CD14-positive monocyte (primary cell): ENCODE measurements around the gene ACTRT2. TPM values are rescaled to one million over a fixed set of nuclear protein-coding genes. Genes with fewer than 3 reads are reported as not detected.

ENCODE experiments used
- DNase-seq, 3 donors: peaks; one replicate each; pipeline ENCODE4 v3.0.0-alpha.2; 2011 to 2022
- H2AFZ ChIP-seq: 2 replicates; pipeline ENCODE4 v1.6.0; 2012; ENCODE audit warnings: mild to moderate bottlenecking, low read depth, low read length, inconsistent platforms; ENCODE audit not compliant: insufficient read depth, poor library complexity, severe bottlenecking
- H3K27ac ChIP-seq, 2 donors: 1 replicate in 1 of 2; 2 replicates in 1 of 2; pipeline ENCODE4 v1.5.1; 2012 to 2013; ENCODE audit warnings: low read length in 2 of 2, control low read depth in 1 of 2, inconsistent platforms in 1 of 2, low read depth in 1 of 2, mild to moderate bottlenecking in 1 of 2
- H3K27me3 ChIP-seq, 2 donors: one replicate each; pipeline versions ENCODE4 v1.6.0 to v1.6.1; 2011 to 2013; ENCODE audit warnings: low read length in 2 of 2; ENCODE audit not compliant: control insufficient read depth in 2 of 2, insufficient read depth in 2 of 2
- H3K36me3 ChIP-seq, 2 donors: replicated peaks in 1 of 2; 1 replicate in 1 of 2; 2 replicates in 1 of 2; pipeline versions ENCODE4 v1.5.1 to v1.6.1; 2012 to 2013; ENCODE audit warnings: low read length in 2 of 2, control low read depth in 1 of 2, inconsistent platforms in 1 of 2, mild to moderate bottlenecking in 1 of 2; ENCODE audit not compliant: insufficient read depth in 2 of 2, control insufficient read depth in 1 of 2
- H3K4me1 ChIP-seq, 2 donors: 1 replicate in 1 of 2; 2 replicates in 1 of 2; pipeline versions ENCODE4 v1.5.1 to v1.6.1; 2012 to 2013; ENCODE audit warnings: low read length in 2 of 2, control low read depth in 1 of 2, inconsistent platforms in 1 of 2, mild to moderate bottlenecking in 1 of 2, moderate library complexity in 1 of 2; ENCODE audit not compliant: insufficient read depth in 2 of 2, control insufficient read depth in 1 of 2
- H3K4me2 ChIP-seq: replicated peaks from 2 replicates; pipeline ENCODE3; 2012; ENCODE audit warnings: low read length, moderate library complexity, mild to moderate bottlenecking; ENCODE audit not compliant: poor library complexity, severe bottlenecking; ENCODE audit errors: extremely low read depth
- H3K4me3 ChIP-seq, 3 experiments: fragments of 200-600 bp in 1 of 3; sonication (generic) in 1 of 3; replicated peaks in 1 of 3; 1 replicate in 2 of 3; 2 replicates in 1 of 3; pipeline ENCODE4 v1.5.1; 2011 to 2013; ENCODE audit warnings: low read length in 3 of 3, mild to moderate bottlenecking in 3 of 3, control low read depth in 2 of 3, low read depth in 2 of 3, inconsistent platforms in 1 of 3, moderate library complexity in 1 of 3
- H3K79me2 ChIP-seq: 2 replicates; pipeline ENCODE4 v1.6.0; 2012; ENCODE audit warnings: mild to moderate bottlenecking, control low read depth, inconsistent platforms, low read length, moderate library complexity; ENCODE audit not compliant: insufficient read depth
- H3K9ac ChIP-seq: 2 replicates; pipeline ENCODE4 v1.6.0; 2017; ENCODE audit warnings: low read length, mild to moderate bottlenecking; ENCODE audit not compliant: insufficient read depth, poor library complexity, severe bottlenecking
- H3K9me3 ChIP-seq, 2 donors: replicated peaks in 1 of 2; 1 replicate in 1 of 2; 2 replicates in 1 of 2; pipeline versions ENCODE4 v1.5.1 to v1.6.1; 2012 to 2013; ENCODE audit warnings: low read length in 2 of 2, control low read depth in 1 of 2; ENCODE audit not compliant: control insufficient read depth in 1 of 2, insufficient read depth in 1 of 2
- H4K20me1 ChIP-seq: 2 replicates; pipeline ENCODE4 v1.6.0; 2012; ENCODE audit warnings: mild to moderate bottlenecking, low read length, control low read depth, moderate library complexity; ENCODE audit not compliant: insufficient read depth
- H3K27ac Mint-ChIP-seq, 7 donors: one replicate each; pipeline ENCODE4 v1.8.0; 2020; ENCODE audit warnings: mild to moderate bottlenecking in 7 of 7, mixed read lengths in 7 of 7, moderate library complexity in 6 of 7, inconsistent platforms in 2 of 7
- H3K27me3 Mint-ChIP-seq, 3 donors: one replicate each; pipeline ENCODE4 v1.8.0; 2021 to 2022; ENCODE audit warnings: low read depth in 3 of 3, mild to moderate bottlenecking in 3 of 3, mixed read lengths in 3 of 3, moderate library complexity in 3 of 3, inconsistent platforms in 1 of 3
- H3K36me3 Mint-ChIP-seq, 2 donors: one replicate each; pipeline ENCODE4 v1.8.0; 2020; ENCODE audit warnings: mixed read lengths in 2 of 2, inconsistent platforms in 1 of 2, mild to moderate bottlenecking in 1 of 2
- H3K4me1 Mint-ChIP-seq: one replicate; pipeline ENCODE4 v1.8.0; 2020; ENCODE audit warnings: mild to moderate bottlenecking, mixed read lengths
- H3K4me3 Mint-ChIP-seq, 2 donors: one replicate each; pipeline ENCODE4 v1.8.0; 2020; ENCODE audit warnings: mild to moderate bottlenecking in 2 of 2, mixed read lengths in 2 of 2, moderate library complexity in 1 of 2
- H3K9me3 Mint-ChIP-seq, 7 donors: one replicate each; pipeline ENCODE4 v1.8.0; 2020 to 2022; ENCODE audit warnings: mixed read lengths in 7 of 7, mild to moderate bottlenecking in 6 of 7, moderate library complexity in 6 of 7, inconsistent platforms in 2 of 7
- CTCF ChIP-seq: fragments of 200-600 bp; IDR thresholded peaks from one replicate; pipeline ENCODE4 v1.8.0; 2022; ENCODE audit warnings: antibody characterized with exemption, mild to moderate bottlenecking
- WGBS: methylation state at CpG from one replicate; pipeline ENCODE4 v1.1.5; 2013; ENCODE audit warnings: missing lambda C conversion rate; ENCODE audit not compliant: insufficient coverage; 5-methylcytosine and 5-hydroxymethylcytosine counted together
- intact Hi-C, 2 donors: fragments of 100-400 bp; cut with micrococcal nuclease; formaldehyde crosslinking; loops; one replicate each; pipeline versions ENCODE4 v1.15.0 to v1.15.1; 2023
- polyA plus RNA-seq, 3 donors: library from polyadenylated mRNA; depleted of rRNA in 1 of 3; unstranded in 2 of 3; stranded (reverse) in 1 of 3; fragments of 300-500 nt in 2 of 3; fragments of >200 nt in 1 of 3; fragmentation: Illumina TruSeq in 2 of 3; gene quantifications; 1 replicate in 2 of 3; 2 replicates in 1 of 3; pipeline ENCODE4 v1.2.3, GENCODE V29; 2012 to 2021

Gene ACTRT2
- polyA plus RNA-seq, 3 donors, result not detected

GRCh38 chr1:3011127-3011526, 10.1 kb upstream of the ACTRT2 start:
- Mint-ChIP-seq H3K9me3 (peaks cover 19 to 41% (median 32%) of the 10 kb centered on the region in 7 donors), H3K4me1 (no peaks in the 10 kb centered on the region), H3K27ac (no peak overlapping the region), H3K27me3 (peaks cover 3 to 17% (median 7%) of the 10 kb centered on the region in 3 donors), H3K36me3 (no peaks in the 10 kb centered on the region), H3K4me3 (no peak overlapping the region)
- intact Hi-C loops, result loop anchor here in 1 of 2 donors (5.0 kb wide), 1 partner anchor 311 kb away; no protein-coding TSS in a partner anchor
- Histone ChIP-seq H3K4me2 (no peak overlapping the region), H3K4me3 (no peak overlapping the region), H3K27ac (no peak overlapping the region), H3K9ac (no peak overlapping the region), H3K79me2 (no peaks in the 10 kb centered on the region), H3K36me3 (no peaks in the 10 kb centered on the region), H3K27me3 (no peaks in the 10 kb centered on the region), H3K9me3 (peaks cover 23 to 30% of the 10 kb centered on the region in 2 donors), H2AFZ (no peak overlapping the region), H4K20me1 (no peaks in the 10 kb centered on the region), H3K4me1 (no peaks in the 10 kb centered on the region)
- TF ChIP-seq CTCF, result no peak
- 87% methylated on average over 7 of the region's 10 CpGs for WGBS
- DNase-seq, result no peak

GRCh38 chr1:3011631-3012455, 9.4 kb upstream of the ACTRT2 start:
- intact Hi-C loops, result loop anchor here (2.0 to 5.0 kb wide), 2 partner anchors 310 to 413 kb away; no protein-coding TSS in a partner anchor
- Mint-ChIP-seq H3K27ac (no peak overlapping the region), H3K4me1 (no peaks in the 10 kb centered on the region), H3K27me3 (peaks cover 3 to 17% (median 7%) of the 10 kb centered on the region in 3 donors), H3K36me3 (no peaks in the 10 kb centered on the region), H3K9me3 (peaks cover 14 to 35% (median 25%) of the 10 kb centered on the region in 7 donors), H3K4me3 (no peak overlapping the region)
- Histone ChIP-seq H3K4me2 (no peak overlapping the region), H3K79me2 (no peaks in the 10 kb centered on the region), H3K9ac (no peak overlapping the region), H3K9me3 (peaks cover 23 to 24% of the 10 kb centered on the region in 2 donors), H3K27ac (no peak overlapping the region), H2AFZ (no peak overlapping the region), H3K4me3 (no peak overlapping the region), H4K20me1 (no peaks in the 10 kb centered on the region), H3K4me1 (no peaks in the 10 kb centered on the region), H3K36me3 (no peaks in the 10 kb centered on the region), H3K27me3 (no peaks in the 10 kb centered on the region)
- no peak for TF ChIP-seq CTCF
- 76% methylated on average over 44 of the region's 46 CpGs for WGBS
- DNase-seq, result no peak
